Measurements from ENCODE around the gene HIPK1.

GRCh38 chr1:113935970-113936369, 6.8 kb downstream of the HIPK1 start:
- TF ChIP-seq CTCF (conservative IDR thresholded peaks at IDR 0.05; ENCODE audit: low read length) (no peak), EZH2phosphoT487 (IDR thresholded peaks at IDR 0.05; ENCODE audit: borderline replicate concordance, low read depth, low read length) (no peak)

All from OCI-LY7 (cell line).